HFFc6 (cell line): ENCODE results near the gene MED13L. TPM values are rescaled to one million over a fixed set of nuclear protein-coding genes. Genes with fewer than 3 reads are reported as not detected.

Experiments
- DNase-seq: peaks from one replicate; pipeline ENCODE4 v3.0.0-alpha.2; 2018
- H3K27ac Mint-ChIP-seq: 2 replicates; pipeline ENCODE4 v1.8.0; 2020; ENCODE audit warnings: mild to moderate bottlenecking, mixed read lengths
- H3K27me3 Mint-ChIP-seq: 2 replicates; pipeline ENCODE4 v1.8.0; 2021; ENCODE audit warnings: mild to moderate bottlenecking, moderate library complexity, mixed read lengths; ENCODE audit not compliant: insufficient read depth
- H3K36me3 Mint-ChIP-seq: 2 replicates; pipeline ENCODE4 v1.8.0; 2021; ENCODE audit warnings: low read depth, mixed read lengths
- H3K4me1 Mint-ChIP-seq: 2 replicates; pipeline ENCODE4 v1.8.0; 2020; ENCODE audit warnings: low read depth, mixed read lengths
- H3K4me3 Mint-ChIP-seq: 2 replicates; pipeline ENCODE4 v1.8.0; 2020; ENCODE audit warnings: mild to moderate bottlenecking, moderate library complexity, mixed read lengths
- H3K9me3 Mint-ChIP-seq: 2 replicates; pipeline ENCODE4 v1.8.0; 2020; ENCODE audit warnings: mild to moderate bottlenecking, mixed read lengths
- total RNA-seq, 6 experiments: library from RNA; stranded (reverse); fragmentation: NEBNext Ultra II Directional; extraction: Animal tissue kit (Norgen Biotek cat#: 25700); gene quantifications; 2 replicates in 1 of 6; 3 replicates in 5 of 6; pipeline ENCODE4 v1.2.3, GENCODE V29; 2021
- TF ChIP-seq, protein P1 (sequence below): fragments of 200-600 bp; sonication (generic); IDR thresholded peaks from 2 replicates; pipeline ENCODE4 v1.5.0; 2021; ENCODE audit warnings: antibody characterized with exemption, mild to moderate bottlenecking

MED13L gene
- total RNA-seq, 6 experiments from 2014 or later, result 74.5 to 84.2 (median 77.7) TPM

DNA sequence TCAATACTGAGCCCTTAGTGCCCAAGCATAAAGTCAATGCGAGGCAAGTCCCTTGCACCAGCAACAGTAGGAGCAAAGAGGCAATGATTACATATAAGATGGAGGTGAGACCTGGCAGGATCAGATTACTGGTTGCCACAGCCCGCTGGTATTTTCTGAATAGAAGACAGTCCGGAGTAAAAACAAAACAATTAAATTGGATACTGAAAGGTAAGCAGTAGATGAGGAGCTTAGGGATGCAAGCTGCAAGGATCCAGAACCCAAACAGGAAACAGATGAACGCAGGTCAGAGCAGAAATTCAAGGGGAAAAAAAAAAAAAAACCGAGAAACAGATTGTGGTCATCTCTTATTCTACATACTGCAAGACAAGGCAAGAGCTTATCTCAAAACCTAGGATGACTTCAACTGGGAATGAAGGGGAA, 119.6 kb downstream of the MED13L start:
- H3K27ac Mint-ChIP-seq, result no peak overlapping the region
- peaks cover 53% of the 10 kb centered on the region for H3K4me1 Mint-ChIP-seq

DNA sequence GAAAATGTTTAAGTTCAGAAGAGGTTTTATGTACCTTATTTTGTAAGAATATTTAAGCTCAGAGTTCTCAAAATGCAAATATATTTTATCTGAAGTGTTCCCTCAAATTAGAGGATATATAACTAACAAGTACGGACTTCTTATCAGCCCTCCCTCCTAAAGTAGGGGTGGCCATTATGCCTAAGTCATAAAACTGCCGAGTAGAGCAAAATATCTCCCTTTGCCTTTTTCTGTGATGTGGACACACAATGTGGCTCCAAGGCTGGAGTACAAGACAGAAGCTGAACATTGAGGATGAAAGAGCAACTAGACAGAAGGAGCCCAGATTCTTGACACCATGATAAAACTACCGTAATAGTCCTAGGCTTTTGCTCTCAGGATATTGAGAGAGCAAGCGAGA, 120.9 kb downstream of the MED13L start:
- no peaks in the 10 kb centered on the region for H3K27me3 Mint-ChIP-seq
- TF ChIP-seq, protein P1, sequence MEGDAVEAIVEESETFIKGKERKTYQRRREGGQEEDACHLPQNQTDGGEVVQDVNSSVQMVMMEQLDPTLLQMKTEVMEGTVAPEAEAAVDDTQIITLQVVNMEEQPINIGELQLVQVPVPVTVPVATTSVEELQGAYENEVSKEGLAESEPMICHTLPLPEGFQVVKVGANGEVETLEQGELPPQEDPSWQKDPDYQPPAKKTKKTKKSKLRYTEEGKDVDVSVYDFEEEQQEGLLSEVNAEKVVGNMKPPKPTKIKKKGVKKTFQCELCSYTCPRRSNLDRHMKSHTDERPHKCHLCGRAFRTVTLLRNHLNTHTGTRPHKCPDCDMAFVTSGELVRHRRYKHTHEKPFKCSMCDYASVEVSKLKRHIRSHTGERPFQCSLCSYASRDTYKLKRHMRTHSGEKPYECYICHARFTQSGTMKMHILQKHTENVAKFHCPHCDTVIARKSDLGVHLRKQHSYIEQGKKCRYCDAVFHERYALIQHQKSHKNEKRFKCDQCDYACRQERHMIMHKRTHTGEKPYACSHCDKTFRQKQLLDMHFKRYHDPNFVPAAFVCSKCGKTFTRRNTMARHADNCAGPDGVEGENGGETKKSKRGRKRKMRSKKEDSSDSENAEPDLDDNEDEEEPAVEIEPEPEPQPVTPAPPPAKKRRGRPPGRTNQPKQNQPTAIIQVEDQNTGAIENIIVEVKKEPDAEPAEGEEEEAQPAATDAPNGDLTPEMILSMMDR, result no peak
- no peaks in the 10 kb centered on the region for H3K9me3 Mint-ChIP-seq
- peaks cover 62% of the 10 kb centered on the region for H3K4me1 Mint-ChIP-seq
- no peak overlapping the region for H3K4me3 Mint-ChIP-seq
- no peak overlapping the region for H3K27ac Mint-ChIP-seq
- H3K36me3 Mint-ChIP-seq, result no peaks in the 10 kb centered on the region; the same call in 1 of the 2 replicates
- DNase-seq, result no peak

More for the DNA sequence above, 119.6 kb downstream of the MED13L start:
- Mint-ChIP-seq H3K9me3 (no peaks in the 10 kb centered on the region), H3K4me3 (no peak overlapping the region), H3K36me3 (no peaks in the 10 kb centered on the region; the same call in 1 of the 2 replicates), H3K27me3 (no peaks in the 10 kb centered on the region)
- TF ChIP-seq, protein P1, result no peak
- no peak for DNase-seq

DNA sequence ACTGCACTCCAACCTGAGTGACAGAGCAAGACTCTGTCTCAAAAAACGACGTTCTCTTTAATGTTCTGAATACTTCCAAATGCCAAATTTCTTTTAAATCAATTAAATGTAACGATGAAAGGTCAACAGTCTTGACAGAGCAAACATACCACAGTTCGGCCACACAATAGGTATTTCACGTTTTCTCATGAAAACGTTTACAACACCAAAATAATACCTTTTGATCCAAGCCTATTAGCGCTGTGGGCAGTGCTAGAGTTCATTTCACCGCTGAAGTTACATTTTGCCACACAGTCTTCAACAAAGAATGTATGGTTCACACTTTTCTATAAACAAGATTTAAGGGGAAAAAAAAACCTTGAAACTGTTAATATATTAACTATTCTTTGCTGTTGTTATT, 122.1 kb downstream of the MED13L start:
- no peaks in the 10 kb centered on the region for H3K9me3 Mint-ChIP-seq
- no peak for DNase-seq
- no peak overlapping the region for H3K4me3 Mint-ChIP-seq
- H3K4me1 Mint-ChIP-seq, result peaks cover 63% of the 10 kb centered on the region
- no peak overlapping the region for H3K27ac Mint-ChIP-seq
- H3K36me3 Mint-ChIP-seq, result no peaks in the 10 kb centered on the region; the same call in 1 of the 2 replicates
- H3K27me3 Mint-ChIP-seq, result no peaks in the 10 kb centered on the region
- TF ChIP-seq, protein P1, result no peak

DNA sequence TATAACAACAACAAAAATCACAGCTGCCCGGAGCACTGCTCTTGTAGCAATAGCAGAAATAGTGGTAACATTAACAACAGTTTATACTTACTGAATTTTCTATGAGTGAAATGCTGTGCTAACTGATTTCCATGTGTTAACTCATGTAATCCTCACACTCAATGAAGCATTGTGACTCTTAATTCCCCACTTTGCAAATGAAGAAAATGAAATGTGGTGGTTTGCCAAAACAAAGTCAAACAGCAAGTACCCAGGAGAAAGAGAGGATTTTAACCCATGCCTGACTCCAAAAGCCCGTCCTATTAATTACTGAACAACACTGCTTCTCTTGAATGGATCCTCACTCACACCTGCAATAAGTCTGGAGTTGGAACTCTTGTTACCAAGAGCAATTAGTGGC, 123.5 kb downstream of the MED13L start:
- TF ChIP-seq, protein P1, result no peak
- Mint-ChIP-seq H3K4me3 (no peak overlapping the region), H3K4me1 (peaks cover 72% of the 10 kb centered on the region), H3K27ac (no peak overlapping the region), H3K36me3 (no peaks in the 10 kb centered on the region; the same call in 1 of the 2 replicates), H3K9me3 (no peaks in the 10 kb centered on the region), H3K27me3 (no peaks in the 10 kb centered on the region)
- no peak for DNase-seq

DNA sequence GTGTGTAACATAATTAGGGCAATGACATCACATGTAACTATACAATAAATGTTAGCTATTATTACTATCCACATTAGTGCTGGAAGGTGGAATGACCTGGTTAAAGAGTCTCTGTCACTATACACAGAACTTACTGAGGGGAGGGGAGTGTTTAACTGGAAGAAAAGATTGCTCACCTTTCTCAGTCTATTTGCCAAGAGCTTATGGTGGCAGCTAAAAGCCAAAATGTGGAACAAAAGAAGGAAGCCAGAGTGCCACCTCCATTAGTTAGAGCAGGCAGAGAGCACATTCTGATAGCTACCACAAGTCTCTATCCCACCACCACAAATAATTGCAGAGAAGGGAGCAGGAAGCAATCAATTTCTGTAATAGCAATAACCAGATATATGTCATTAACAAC, 124.4 kb downstream of the MED13L start:
- H3K27ac Mint-ChIP-seq, result no peak overlapping the region

More for the DNA sequence above, 124.4 kb downstream of the MED13L start:
- Mint-ChIP-seq H3K9me3 (no peaks in the 10 kb centered on the region), H3K36me3 (no peaks in the 10 kb centered on the region; the same call in 1 of the 2 replicates), H3K4me1 (peaks cover 69% of the 10 kb centered on the region), H3K4me3 (no peak overlapping the region), H3K27me3 (no peaks in the 10 kb centered on the region)
- TF ChIP-seq, protein P1, result no peak
- DNase-seq, result no peak
